HepG2 (cell line): Measurements from ENCODE around the gene PTS. TPM values are rescaled to one million over a fixed set of nuclear protein-coding genes. Genes with fewer than 3 reads are reported as not detected.

Experiments used
- DDIT3 ChIP-seq: sonication (generic); formaldehyde crosslinking; IDR thresholded peaks from 2 replicates; pipeline ENCODE4 v1.4.0; 2020; ENCODE audit warnings: mild to moderate bottlenecking, missing genetic modification reagents
- HES4 ChIP-seq: sonication (generic); formaldehyde crosslinking; IDR thresholded peaks from 2 replicates; pipeline ENCODE4 v1.9.0; 2021; ENCODE audit warnings: mild to moderate bottlenecking, missing genetic modification reagents, borderline replicate concordance
- MAFK ChIP-seq, 2 experiments: IDR thresholded peaks in 1 of 2; conservative IDR thresholded peaks in 1 of 2; 2 replicates each; pipeline ENCODE4 v1.6.1; 2011; ENCODE audit warnings: improper control_type of control experiment in 2 of 2, low read length in 2 of 2
- MEF2D ChIP-seq: sonication (generic); formaldehyde crosslinking; IDR thresholded peaks from 2 replicates; pipeline ENCODE4 v1.5.1; 2020; ENCODE audit warnings: mild to moderate bottlenecking, missing genetic modification reagents
- MTA3 ChIP-seq: sonication (generic); formaldehyde crosslinking; IDR thresholded peaks from 2 replicates; pipeline ENCODE4 v1.4.0; 2020; ENCODE audit warnings: missing genetic modification reagents
- MXI1 ChIP-seq: IDR thresholded peaks from 3 replicates; pipeline ENCODE4 v1.6.1; 2012; ENCODE audit warnings: low read depth, low read length, inconsistent platforms, borderline replicate concordance
- PCBP1 ChIP-seq: fragments of 200-400 bp; formaldehyde crosslinking; IDR thresholded peaks from 2 replicates; pipeline ENCODE4 v1.6.1; 2017; ENCODE audit warnings: mild to moderate bottlenecking, low read depth, low read length, borderline replicate concordance
- POLR2AphosphoS2 ChIP-seq: IDR thresholded peaks from 2 replicates; pipeline ENCODE4 v1.6.1; 2011; ENCODE audit warnings: low read depth, low read length, improper control_type of control experiment
- RBAK ChIP-seq: sonication (generic); formaldehyde crosslinking; IDR thresholded peaks from 2 replicates; pipeline ENCODE4 v1.5.1; 2020; ENCODE audit warnings: mild to moderate bottlenecking, missing genetic modification reagents
- SNAI1 ChIP-seq: sonication (generic); formaldehyde crosslinking; IDR thresholded peaks from 2 replicates; pipeline ENCODE4 v1.5.0; 2020; ENCODE audit warnings: mild to moderate bottlenecking, missing genetic modification reagents, borderline replicate concordance
- STAT5B ChIP-seq: sonication (generic); formaldehyde crosslinking; IDR thresholded peaks from 2 replicates; pipeline ENCODE4 v1.4.0; 2020; ENCODE audit warnings: missing genetic modification reagents
- TCF7 ChIP-seq: sonication (generic); IDR thresholded peaks from 2 replicates; pipeline ENCODE4 v1.6.1; 2016; ENCODE audit warnings: antibody characterized with exemption, low read depth
- THAP11 ChIP-seq: IDR thresholded peaks from 2 replicates; pipeline ENCODE4 v1.6.1; 2016; ENCODE audit warnings: missing biosample characterization, missing genetic modification reagents
- ZBTB7A ChIP-seq: sonication (generic); formaldehyde crosslinking; IDR thresholded peaks from 2 replicates; pipeline ENCODE4 v1.8.0; 2022; ENCODE audit warnings: mild to moderate bottlenecking, missing genetic modification reagents
- ZFP36L1 ChIP-seq: sonication (generic); formaldehyde crosslinking; IDR thresholded peaks from 2 replicates; pipeline ENCODE4 v1.8.0; 2022; ENCODE audit warnings: mild to moderate bottlenecking, missing genetic modification reagents, moderate library complexity
- ZNF224 ChIP-seq: sonication (generic); formaldehyde crosslinking; IDR thresholded peaks from 2 replicates; pipeline ENCODE4 v1.5.0; 2020; ENCODE audit warnings: mild to moderate bottlenecking, missing genetic modification reagents
- ZNF414 ChIP-seq: sonication (generic); formaldehyde crosslinking; IDR thresholded peaks from 2 replicates; pipeline ENCODE4 v1.5.0; 2020; ENCODE audit warnings: missing genetic modification reagents
- ZNF720 ChIP-seq: sonication (generic); formaldehyde crosslinking; IDR thresholded peaks from 2 replicates; pipeline ENCODE4 v1.4.0; 2020; ENCODE audit warnings: missing genetic modification reagents
- ZSCAN12 ChIP-seq: sonication (generic); formaldehyde crosslinking; IDR thresholded peaks from 2 replicates; pipeline ENCODE4 v1.9.0; 2021; ENCODE audit warnings: mild to moderate bottlenecking, missing genetic modification reagents
- polyA plus RNA-seq, 8 experiments: library from polyadenylated mRNA; depleted of rRNA in 3 of 8; stranded (reverse) in 7 of 8; unstranded in 1 of 8; fragments of >200 nt; fragmentation: Illumina TruSeq in 4 of 8; extraction: Trizol in 4 of 8; gene quantifications; 2 replicates each; pipeline versions ENCODE4 v1.2.1 to v1.2.3, GENCODE V29; 2011 to 2016; ENCODE audit warnings: low read depth in 4 of 8, missing spikeins in 1 of 8, mixed read lengths in 1 of 8; ENCODE audit not compliant: insufficient read depth in 1 of 8
- total RNA-seq, 5 experiments: library from RNA; depleted of rRNA; stranded (reverse); fragments of >200 nt; fragmentation: Illumina TruSeq; extraction: Trizol; gene quantifications; 2 replicates each; pipeline ENCODE4 v1.2.3, GENCODE V29; 2016; ENCODE audit warnings: low read depth in 1 of 5
- TF ChIP-seq, protein P1 (sequence below): sonication (generic); formaldehyde crosslinking; IDR thresholded peaks from 2 replicates; pipeline ENCODE4 v1.4.0; 2020; ENCODE audit warnings: missing genetic modification reagents
- TF ChIP-seq, protein P2 (sequence below), 2 experiments: sonication (generic) in 1 of 2; formaldehyde crosslinking in 1 of 2; IDR thresholded peaks; 2 replicates each; pipeline versions ENCODE4 v1.4.0 to v1.6.1; 2016 to 2020; ENCODE audit warnings: borderline replicate concordance in 1 of 2, low read depth in 1 of 2, mild to moderate bottlenecking in 1 of 2, missing genetic modification reagents in 1 of 2
- TF ChIP-seq, protein P3 (sequence below): sonication (generic); formaldehyde crosslinking; IDR thresholded peaks from 2 replicates; pipeline ENCODE4 v1.9.0; 2021; ENCODE audit warnings: missing genetic modification reagents, borderline replicate concordance

Gene PTS
- total and polyA plus RNA-seq, 2 of the 13 experiments (the other 11 are each of a cell fraction or from before 2014, with no cell fraction given): 33.6 to 49.3 TPM

DNA sequence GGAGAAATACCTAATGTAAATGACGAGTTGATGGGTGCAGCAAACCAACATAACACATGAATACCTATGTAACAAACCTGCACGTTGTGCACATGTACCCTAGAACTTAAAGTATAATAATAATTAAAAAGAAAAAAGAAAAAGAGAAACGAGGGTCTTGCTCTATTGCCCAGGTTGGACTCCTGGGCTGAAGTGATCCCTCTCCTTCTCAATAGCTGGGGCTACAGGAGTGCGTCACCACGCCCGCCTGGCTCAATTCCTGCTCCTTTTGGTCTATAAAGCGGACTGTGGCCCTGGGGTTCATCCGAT, 521 bp upstream of the PTS start (continued):
- 0 out of 3 replicates have a peak, but pooled peaks have one; percentile 15 for TF ChIP-seq MXI1
- TF ChIP-seq ZFP36L1 (CRISPR knock-in tag): no peak
- TF ChIP-seq RBAK: no peak
- TF ChIP-seq, protein P1, sequence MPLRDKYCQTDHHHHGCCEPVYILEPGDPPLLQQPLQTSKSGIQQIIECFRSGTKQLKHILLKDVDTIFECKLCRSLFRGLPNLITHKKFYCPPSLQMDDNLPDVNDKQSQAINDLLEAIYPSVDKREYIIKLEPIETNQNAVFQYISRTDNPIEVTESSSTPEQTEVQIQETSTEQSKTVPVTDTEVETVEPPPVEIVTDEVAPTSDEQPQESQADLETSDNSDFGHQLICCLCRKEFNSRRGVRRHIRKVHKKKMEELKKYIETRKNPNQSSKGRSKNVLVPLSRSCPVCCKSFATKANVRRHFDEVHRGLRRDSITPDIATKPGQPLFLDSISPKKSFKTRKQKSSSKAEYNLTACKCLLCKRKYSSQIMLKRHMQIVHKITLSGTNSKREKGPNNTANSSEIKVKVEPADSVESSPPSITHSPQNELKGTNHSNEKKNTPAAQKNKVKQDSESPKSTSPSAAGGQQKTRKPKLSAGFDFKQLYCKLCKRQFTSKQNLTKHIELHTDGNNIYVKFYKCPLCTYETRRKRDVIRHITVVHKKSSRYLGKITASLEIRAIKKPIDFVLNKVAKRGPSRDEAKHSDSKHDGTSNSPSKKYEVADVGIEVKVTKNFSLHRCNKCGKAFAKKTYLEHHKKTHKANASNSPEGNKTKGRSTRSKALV (CRISPR knock-in tag): no peak
- TF ChIP-seq SNAI1 (CRISPR knock-in tag): no peak
- TF ChIP-seq, protein P2, sequence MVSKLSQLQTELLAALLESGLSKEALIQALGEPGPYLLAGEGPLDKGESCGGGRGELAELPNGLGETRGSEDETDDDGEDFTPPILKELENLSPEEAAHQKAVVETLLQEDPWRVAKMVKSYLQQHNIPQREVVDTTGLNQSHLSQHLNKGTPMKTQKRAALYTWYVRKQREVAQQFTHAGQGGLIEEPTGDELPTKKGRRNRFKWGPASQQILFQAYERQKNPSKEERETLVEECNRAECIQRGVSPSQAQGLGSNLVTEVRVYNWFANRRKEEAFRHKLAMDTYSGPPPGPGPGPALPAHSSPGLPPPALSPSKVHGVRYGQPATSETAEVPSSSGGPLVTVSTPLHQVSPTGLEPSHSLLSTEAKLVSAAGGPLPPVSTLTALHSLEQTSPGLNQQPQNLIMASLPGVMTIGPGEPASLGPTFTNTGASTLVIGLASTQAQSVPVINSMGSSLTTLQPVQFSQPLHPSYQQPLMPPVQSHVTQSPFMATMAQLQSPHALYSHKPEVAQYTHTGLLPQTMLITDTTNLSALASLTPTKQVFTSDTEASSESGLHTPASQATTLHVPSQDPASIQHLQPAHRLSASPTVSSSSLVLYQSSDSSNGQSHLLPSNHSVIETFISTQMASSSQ (IDR thresholded peaks at IDR 0.05; ENCODE audit: low read depth): no peak
- TF ChIP-seq, protein P2 (CRISPR knock-in tag; IDR thresholded peaks at IDR 0.05; ENCODE audit: borderline replicate concordance): no peak
- no peak for TF ChIP-seq ZNF720 (CRISPR knock-in tag)
- no peak for TF ChIP-seq HES4 (CRISPR knock-in tag)
- no peak for TF ChIP-seq ZNF414 (CRISPR knock-in tag)
- no peak for TF ChIP-seq ZBTB7A (CRISPR knock-in tag)
- TF ChIP-seq ZNF224: no peak
- no peak for TF ChIP-seq POLR2AphosphoS2
- TF ChIP-seq THAP11 (CRISPR knock-in tag): no peak
- TF ChIP-seq STAT5B (CRISPR knock-in tag): no peak
- TF ChIP-seq DDIT3 (CRISPR knock-in tag): no peak
- TF ChIP-seq ZSCAN12 (CRISPR knock-in tag): no peak
- TF ChIP-seq, protein P3, sequence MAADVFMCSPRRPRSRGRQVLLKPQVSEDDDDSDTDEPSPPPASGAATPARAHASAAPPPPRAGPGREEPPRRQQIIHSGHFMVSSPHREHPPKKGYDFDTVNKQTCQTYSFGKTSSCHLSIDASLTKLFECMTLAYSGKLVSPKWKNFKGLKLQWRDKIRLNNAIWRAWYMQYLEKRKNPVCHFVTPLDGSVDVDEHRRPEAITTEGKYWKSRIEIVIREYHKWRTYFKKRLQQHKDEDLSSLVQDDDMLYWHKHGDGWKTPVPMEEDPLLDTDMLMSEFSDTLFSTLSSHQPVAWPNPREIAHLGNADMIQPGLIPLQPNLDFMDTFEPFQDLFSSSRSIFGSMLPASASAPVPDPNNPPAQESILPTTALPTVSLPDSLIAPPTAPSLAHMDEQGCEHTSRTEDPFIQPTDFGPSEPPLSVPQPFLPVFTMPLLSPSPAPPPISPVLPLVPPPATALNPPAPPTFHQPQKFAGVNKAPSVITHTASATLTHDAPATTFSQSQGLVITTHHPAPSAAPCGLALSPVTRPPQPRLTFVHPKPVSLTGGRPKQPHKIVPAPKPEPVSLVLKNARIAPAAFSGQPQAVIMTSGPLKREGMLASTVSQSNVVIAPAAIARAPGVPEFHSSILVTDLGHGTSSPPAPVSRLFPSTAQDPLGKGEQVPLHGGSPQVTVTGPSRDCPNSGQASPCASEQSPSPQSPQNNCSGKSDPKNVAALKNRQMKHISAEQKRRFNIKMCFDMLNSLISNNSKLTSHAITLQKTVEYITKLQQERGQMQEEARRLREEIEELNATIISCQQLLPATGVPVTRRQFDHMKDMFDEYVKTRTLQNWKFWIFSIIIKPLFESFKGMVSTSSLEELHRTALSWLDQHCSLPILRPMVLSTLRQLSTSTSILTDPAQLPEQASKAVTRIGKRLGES (CRISPR knock-in tag): no peak
- TF ChIP-seq TCF7: no peak
- TF ChIP-seq MAFK (conservative IDR thresholded peaks at IDR 0.05 in 1 of 2, IDR thresholded peaks at IDR 0.05 in 1 of 2; ENCODE audit: low read length in 2 of 2): no peak
- TF ChIP-seq MTA3 (CRISPR knock-in tag): no peak
- TF ChIP-seq PCBP1: no peak
- TF ChIP-seq MEF2D (CRISPR knock-in tag): peak; percentile 7; the same call in 1 of the 2 replicates
